ENCODE results near the gene UAP1.
"Not testable (repeated sequence)": the region's sequence is repeated elsewhere in the genome, so short reads cannot be mapped to it uniquely, and the experiment has no call there.

The UAP1 gene

DNA sequence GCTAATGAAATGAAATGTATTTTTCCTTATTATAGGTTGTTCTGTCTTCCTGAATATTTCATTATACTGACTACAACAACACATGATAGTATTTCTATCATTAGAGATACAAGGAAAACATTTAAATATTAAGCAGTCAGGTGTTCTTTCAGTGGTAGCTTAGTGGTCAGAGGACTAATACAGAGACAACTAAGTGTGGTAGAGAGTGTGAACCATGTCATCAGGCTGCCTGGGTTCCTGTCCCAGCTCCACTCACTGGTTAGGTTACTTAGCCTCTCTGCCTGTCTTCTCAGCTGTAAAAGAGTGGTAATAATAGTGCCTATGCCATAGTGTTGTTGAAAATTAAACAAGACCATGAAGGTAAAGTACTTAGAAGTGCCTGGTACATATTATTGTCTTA is 3.9 kb downstream of the UAP1 start:
- DNase-seq (ENCODE audit: low spot score) = no peak

DNA sequence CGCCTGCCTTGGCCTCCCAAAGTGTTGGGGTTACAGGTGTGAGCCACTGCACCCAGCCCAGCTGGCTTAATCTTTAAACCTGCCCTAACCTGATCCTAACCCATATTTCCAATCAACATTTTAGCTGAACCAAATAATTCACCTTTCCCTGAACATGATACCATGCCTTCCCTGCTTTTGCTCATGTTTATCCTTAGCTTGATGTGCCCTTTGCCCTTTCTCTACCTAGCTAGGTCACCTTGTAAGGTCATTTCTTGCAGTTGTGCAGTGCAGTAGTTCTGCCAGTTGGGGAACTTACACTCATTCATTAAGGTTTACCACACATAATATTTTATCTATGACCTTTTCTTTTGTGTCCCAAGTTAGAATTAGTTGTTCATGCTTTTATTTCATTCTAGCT is 5.3 kb downstream of the UAP1 start:
- DNase-seq (ENCODE audit: low spot score) = no peak

DNA sequence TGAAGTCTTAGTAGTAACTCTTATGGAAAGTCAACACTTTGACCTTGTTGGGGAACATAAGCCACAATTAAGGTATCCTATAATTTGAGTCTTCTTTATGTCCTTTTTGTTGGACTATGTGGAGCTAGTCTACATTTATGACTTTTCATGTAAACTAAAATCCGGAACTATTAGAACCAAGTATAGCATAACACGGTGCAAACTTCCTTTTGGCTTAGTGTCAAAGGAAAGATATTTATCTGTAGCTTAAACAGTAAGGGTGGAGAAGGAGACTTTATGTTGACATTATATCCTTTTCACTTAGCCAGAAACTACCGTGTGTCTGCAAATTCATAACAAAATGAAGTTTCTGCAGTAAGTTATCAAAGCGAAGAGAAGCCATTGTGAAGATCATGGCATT is 7.3 kb downstream of the UAP1 start:
- no peak for DNase-seq (ENCODE audit: low spot score)

DNA sequence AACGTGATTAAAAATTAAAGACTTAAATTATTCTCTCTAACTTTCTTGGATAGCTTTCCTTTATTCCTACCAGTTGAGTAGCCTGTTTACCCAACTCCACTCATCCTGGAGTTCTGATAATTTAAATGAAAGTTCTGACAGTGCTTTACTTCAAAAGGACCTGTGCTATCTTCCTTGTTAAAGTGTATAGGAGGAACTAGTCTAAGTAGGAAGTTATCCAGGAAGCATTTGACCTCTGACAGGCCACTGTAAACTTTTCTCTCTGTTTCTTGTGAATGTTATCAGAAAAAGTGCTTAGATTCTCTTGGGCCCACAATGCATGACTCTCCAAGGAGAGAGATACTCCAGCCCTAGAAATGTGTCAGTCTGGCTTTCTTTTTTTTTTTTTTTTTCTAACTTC is 9.2 kb downstream of the UAP1 start:
- DNase-seq (ENCODE audit: low spot score) = no peak

DNA sequence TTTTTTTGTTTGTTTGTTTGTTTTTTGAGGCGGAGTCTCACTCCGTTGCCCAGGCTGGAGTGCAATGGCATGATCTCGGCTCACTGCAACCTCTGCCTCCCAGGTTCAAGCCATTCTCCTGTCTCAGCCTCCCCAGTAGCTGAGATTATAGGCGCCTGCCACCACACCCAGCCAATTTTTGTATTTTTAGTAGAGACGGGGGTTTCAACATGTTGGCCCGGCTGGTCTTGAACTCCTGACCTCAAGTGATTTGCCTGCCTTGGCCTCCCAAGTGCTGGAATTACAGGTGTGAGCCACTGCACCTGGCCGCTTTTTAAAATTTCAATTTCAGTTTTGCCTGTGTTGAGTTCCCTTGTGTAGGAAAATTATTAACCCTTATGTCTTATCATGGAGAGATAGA is 9.6 kb downstream of the UAP1 start:
- DNase-seq (ENCODE audit: low spot score) = not testable (repeated sequence)

DNA sequence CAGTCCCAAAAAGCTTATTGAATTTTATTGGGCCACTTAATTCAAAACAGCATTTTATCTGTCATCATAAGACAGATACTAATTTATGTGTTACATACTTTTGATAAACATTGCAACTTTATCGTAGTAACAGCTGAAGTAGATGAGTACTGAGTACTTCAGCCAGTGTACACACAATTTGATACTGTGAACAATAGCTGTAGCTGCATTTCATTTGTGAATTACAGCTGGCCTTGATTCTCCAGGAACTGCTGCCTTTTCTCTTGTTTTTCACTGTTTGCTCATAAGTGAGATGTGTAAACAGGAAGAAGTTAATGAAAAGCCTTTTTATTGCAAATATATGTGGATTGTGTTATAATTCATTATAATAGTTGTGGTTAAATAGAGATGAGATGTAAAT is 10.2 kb downstream of the UAP1 start:
- no peak for DNase-seq (ENCODE audit: low spot score)

DNA sequence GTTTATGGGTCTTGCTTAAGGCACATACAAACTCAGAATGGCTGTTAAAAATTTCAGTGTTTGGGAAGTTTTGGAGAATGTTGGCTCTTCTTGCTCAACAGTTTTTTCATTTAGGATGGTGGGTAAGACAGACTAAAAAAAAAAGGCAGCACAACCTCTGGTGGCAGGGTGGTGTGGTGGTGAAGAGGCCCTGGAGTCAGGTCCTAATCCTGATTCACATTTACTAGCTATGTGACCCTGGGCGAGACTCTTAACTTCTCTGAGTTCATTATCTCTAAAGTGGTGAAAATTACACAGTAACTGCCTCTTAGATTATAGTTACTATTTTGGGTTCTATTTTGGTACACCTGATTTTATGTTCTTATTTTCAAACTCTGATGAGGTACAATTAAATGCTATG is 11.6 kb downstream of the UAP1 start:
- no peak for DNase-seq (ENCODE audit: low spot score)

DNA sequence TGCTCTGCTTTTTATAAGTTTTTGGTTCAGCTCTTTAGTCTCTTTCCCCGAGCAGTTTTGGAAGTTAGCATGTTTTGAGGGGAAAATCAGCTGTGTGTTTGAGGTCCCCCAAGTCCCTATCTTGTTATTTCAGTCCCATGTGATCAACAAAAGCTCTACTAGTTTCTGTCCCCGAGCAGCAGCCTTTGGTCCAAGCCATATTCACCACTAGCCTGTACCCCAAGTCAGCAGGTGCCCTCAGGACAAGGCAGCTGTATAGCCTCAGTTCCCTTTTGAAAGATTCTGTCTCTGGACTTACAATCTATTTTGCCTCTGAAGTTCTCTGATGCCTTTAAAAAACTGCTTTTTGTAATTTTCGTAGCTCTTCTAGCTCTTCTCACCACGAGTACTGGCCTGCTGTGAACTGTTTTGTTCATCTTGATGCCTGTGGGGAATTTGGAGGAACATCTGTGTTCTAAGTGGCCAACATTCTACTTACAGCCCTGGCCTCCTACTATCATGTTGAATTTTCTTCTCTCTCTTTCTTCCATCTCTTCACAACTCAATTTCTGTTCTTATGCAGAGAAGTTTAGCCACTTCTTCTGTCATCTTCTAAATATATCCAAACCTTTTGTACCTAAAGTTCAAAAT is 16.7 kb downstream of the UAP1 start:
- no peak for DNase-seq (ENCODE audit: low spot score)

DNA sequence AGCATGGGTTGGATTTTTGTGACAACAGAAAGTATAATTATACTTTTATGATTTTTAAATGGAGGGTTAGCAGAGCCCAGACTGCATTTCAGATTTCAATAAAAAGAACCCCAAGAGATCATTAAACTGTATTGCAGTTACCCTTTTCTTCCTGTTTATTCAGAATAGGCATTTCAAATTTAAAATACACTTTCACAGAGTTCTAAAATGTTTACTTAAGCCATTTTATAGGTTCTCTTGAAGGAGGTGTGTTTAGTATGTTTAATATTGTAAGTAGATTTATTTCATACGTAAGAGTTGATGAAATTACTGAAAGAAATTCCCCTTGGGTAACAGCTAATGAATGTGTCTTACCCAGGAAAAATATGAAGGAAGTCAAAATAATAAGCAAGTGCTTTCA is 17.4 kb downstream of the UAP1 start:
- no peak for DNase-seq (ENCODE audit: low spot score)

DNA sequence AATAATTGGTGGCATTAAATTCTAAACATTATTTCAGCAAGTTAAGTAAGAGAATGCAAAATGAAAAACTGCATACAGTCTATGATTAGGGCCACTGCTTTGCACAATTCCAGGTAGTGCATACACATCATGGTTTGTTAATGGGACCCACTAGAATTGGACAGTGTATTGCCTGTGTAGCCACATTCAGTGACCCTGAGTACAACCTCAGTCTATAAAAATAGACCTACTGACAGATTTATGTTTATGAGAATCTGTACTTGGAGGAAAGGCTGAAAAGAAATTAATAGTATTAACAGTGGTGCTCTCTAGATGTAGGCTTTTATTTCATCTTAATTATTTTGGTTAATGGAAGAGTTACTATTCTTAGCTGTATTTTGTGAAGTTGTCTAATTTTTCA is 18.8 kb downstream of the UAP1 start:
- DNase-seq (ENCODE audit: low spot score) = no peak

DNA sequence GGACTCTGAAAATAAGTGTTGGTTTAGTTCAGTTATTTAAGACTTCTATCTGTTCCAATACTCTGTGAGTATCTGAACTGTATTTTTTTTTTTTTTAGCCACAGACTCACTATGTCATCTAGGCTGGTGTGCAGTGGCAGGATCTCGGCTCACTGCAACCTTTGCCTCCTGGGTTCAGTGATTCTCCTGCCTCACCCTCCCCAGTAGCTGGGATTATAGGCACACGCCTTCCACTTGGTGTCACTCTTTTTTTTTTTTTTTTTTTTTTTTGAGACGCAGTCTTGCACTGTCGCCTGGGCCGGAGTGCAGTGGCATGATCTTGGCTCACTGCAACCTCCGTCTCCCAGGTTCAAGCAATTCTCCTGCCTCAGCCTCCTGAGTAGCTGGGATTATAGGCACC is 21.4 kb downstream of the UAP1 start:
- not testable (repeated sequence) for DNase-seq (ENCODE audit: low spot score)

DNA sequence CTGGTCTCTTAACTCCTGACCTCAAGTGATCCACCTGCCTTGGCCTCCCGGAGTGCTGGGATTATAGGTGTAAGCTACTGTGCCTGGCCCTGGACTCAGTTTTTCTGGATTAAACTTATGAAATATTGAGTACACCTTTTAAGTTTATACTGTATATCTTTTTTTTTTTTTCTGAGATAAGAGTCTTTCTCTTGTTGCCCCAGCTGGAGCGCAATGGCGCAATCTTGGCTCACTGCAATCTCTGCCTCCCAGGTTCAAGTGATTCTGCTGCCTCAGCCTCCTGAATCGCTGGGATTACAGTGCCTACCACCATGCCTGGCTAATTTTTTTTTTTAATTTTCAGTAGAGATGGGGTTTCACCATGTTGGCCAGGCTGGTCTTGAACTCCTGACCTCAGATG is 23.6 kb downstream of the UAP1 start:
- DNase-seq (ENCODE audit: low spot score) = not testable (repeated sequence)

DNA sequence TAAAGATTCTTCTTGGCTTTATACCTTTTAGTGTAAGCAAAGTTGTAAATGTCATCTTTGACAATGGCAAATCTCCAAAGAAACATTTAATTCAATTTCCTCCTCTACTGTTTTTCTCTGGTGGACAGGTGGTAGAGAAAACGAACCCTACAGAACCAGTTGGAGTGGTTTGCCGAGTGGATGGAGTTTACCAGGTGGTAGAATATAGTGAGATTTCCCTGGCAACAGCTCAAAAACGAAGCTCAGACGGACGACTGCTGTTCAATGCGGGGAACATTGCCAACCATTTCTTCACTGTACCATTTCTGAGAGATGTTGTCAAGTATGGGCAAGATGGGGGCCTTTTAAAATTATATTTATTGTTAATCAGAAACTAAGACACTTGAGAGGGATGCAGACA is 25.8 kb downstream of the UAP1 start:
- DNase-seq (ENCODE audit: low spot score) = no peak

DNA sequence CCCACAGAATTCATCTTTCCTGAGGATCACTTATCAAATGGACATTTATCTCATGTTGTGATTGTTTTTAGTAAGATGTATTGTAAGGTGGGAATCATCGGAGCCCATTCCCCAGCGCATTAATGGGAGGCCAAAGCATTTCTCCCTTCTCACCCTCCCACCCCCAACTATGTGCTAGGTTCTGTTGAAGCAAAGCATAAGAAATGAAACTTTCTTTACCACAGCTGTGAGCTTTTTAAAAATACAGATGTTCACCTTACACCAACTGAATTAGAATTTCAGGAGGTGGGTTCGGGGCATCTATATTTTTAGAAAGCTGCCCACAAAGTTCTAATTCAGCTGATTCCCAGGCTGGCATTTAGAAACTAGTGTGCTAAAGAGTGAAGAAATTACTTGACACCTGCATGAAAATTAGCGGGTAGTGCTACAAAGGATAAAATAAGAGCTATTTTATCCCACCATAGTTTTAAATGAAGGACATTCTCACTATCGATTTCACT is 26.3 kb downstream of the UAP1 start:
- no peak for DNase-seq (ENCODE audit: low spot score)

DNA sequence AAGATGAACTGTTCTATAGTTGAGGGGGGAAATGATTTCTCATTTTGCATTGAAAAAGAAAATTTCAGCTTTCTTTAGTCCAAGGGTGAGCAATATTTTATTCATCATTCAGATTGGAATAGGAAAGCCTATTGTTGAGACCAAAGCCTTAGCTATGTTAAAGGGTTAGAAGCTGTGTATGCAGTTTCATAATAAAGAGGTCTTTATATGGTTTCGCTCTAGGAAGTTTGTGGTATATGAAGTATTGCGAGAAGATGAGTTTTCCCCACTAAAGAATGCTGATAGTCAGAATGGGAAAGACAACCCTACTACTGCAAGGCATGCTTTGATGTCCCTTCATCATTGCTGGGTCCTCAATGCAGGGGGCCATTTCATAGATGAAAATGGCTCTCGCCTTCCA is 28.6 kb downstream of the UAP1 start:
- DNase-seq (ENCODE audit: low spot score) = no peak

DNA sequence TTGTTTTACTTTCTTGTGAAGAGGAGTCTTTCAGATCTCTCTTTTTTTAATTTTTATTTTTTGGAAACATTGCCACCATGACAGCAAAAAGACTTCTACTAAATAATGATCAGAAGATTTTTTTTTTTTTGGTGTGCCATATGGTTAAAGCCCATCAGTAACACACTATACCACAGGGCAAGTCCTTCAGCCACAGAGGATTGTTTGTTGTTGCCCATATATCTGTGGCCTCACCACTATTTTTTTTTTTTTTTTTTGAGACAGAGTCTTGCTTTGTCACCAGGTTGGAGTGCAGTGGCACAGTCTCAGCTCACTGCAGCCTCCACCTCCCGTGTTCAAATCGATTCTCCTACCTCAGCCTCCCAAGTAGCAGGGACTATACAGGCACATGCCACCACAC is 29.2 kb downstream of the UAP1 start:
- DNase-seq (ENCODE audit: low spot score) = no peak

DNA sequence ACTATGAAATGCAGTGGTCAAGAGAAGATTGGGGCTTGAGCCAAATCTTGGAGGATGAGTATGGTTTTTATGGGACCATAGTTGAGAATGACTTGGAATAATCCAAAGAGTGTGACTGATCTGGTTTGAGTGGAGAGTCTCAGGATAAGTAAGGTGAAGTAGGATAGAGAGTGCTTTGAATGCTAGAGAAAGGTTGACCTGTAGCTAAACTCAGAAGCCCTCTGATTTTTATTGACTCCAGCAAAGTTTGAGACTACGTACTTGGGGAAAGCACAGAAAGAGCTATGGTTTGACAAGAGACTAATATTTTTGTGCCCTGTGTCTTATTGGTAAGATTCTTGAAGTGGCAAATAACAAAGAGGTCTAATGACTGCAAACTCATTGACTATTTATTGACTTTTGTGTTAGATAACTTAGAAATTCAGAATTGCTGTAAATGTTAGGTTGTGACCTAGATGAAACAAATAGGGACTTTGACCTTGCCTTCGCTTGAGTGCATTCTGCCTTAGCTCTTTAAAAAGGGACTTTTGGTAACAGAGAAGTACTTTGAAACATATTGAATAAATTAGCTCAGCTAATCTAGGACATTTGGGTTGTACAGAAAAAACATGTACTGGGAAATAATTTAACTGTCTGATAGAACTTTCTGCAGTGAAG is 35.1 kb downstream of the UAP1 start:
- DNase-seq (ENCODE audit: low spot score) = no peak

DNA sequence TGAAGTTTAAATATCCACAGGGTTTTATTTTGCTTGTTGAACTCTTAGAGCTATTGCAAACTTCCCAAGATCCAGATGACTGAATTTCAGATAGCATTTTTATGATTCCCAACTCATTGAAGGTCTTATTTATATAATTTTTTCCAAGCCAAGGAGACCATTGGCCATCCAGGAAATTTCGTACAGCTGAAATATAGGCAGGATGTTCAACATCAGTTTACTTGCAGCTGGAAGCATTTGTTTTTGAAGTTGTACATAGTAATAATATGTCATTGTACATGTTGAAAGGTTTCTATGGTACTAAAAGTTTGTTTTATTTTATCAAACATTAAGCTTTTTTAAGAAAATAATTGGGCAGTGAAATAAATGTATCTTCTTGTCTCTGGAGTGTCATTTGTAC is 37.9 kb downstream of the UAP1 start:
- DNase-seq (ENCODE audit: low spot score) = no peak

DNA sequence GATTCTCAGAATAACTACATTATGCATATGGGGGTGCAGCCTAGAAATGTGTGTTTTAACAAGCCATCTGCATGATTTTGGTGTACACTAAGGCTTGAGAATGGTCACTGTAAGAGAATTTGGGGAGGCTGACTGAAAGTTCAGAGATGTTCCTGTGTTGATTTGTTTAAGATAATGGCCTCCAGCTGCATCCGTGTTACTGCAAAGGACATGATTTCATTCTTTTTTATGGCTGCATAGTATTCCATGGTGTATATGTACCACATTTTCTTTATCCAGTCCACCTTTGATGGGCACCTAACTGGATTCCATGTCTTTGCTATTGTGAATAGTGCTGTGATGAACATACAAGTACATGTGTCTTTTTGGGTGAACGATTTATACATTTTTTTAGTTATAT is 41.6 kb downstream of the UAP1 start:
- not testable (repeated sequence) for DNase-seq (ENCODE audit: low spot score)

DNA sequence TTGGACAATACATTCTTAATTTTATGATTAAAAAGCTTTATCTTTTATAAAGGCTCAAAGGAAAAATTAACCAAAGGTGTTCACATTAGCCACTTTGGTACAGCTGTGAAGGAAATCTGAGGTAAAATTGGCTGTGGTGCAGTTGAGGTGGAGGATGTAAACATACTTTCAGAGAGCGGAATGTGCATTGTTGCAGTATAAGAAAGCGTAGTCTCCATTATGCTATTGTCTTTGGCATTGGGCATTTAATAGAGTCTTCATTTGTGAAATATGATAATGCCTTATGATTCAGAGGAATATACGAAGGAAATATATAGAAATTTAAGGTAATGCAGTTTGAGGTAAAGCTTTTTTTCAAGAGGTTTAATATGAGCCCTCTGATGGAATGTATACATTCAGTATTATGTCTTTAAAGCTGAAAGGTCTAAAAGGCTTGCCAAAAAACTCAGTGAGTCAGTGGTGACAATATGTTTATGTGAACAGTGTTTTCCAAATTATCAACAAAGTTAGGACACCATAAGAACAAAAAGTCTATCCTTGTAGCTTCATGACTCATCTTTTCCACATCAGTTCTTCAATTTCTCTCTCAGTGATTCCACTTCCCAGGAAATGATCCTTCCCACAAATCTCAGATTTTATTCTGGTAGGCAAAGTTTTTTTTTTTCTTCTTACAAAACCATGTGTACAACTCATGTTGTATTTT is 43.9 kb downstream of the UAP1 start:
- DNase-seq (ENCODE audit: low spot score) = peak; percentile 63

DNA sequence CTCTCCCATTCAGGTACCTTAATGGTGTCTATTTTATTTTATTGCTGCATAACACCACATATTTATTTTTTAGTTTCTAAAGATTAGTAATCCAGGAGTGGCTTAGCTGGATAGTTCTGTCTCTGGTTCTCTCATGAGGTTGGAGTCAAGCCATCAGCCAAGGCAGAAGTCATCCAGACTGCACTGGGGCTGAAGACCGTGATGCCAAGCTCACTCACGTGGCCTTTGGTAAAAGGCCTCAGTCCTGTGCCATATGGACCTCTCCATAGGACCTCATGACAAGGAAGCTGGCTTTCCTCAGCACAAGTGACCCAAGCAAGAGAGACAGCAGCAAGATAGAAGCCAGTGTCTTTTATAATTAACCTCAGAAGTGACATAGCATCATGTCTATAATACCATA is 47.8 kb downstream of the UAP1 start:
- DNase-seq (ENCODE audit: low spot score) = no peak

DNA sequence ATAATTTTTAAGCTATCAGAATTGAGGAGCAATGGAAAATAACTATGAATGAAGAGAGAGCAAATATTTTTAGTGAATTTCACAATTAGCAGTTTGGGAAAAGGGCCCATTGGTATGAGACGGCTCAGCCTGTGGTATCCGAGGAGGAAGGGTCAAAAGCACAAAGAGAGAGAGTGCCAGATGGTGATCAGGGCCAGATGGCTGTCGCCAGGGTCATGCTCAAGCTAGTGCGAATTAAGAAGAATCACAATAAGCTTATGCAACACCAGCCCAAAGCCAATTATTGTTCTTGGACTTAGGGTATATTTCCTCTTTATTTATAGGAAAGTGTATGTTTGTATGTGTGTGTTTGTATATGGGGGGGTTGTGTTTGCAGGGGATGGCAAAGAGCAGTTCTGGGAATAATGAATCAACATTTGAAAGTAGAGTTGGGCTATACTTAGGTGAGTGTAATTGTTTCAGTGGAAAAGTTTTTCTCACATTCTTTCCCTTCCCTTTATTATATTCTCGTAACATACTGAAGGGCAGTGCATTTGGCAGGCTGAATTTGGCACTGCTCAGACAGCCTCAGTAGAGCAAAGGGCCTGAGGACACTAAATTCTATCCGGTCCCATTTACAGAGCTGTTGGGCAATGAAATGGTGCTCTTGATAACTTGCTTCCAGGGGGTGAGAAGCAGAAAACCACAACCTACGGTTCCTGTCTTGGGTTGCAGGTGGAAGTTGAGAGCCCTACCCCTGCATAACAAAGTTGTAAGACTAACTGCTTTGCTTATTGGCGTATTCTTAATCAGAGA is 51.3 kb downstream of the UAP1 start:
- peak; percentile 72 for DNase-seq (ENCODE audit: low spot score)

DNA sequence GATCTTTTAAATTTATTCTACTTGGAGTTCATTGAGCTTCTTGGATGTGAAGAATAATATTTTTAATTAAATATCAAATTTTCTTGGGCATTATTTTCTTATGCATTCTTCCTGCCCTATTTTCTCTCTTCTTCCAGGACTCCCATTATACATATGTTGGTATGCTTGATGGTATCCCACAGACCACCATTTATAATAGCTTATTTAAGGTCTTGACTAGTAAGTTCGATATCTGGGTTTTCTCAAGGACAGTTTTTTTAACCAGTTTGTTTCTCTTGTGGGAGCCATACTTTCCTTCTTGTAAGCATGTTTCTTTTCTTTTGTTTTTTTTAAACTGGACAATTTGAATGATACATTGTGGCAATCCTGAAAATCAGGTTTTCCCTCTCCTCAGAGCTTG is 55.3 kb downstream of the UAP1 start:
- DNase-seq (ENCODE audit: low spot score) = no peak
